T-helper 1 cell (primary cell): Measurements from ENCODE around the gene TNFRSF9.
"Not testable (repeated sequence)": the region's sequence is repeated elsewhere in the genome, so short reads cannot be mapped to it uniquely, and the experiment has no call there.

ENCODE experiments used
- DNase-seq, 5 donors: peaks; one replicate each; pipeline ENCODE4 v3.0.0-alpha.2; 2012 to 2020
- total RNA-seq, 4 donors: gene quantifications; one replicate each; lab custom pipeline; 2026; lab: John Stamatoyannopoulos, UW

TNFRSF9 gene
- 0.71 to 2.8 (median 1.6) reads per million in 4 donors for total RNA-seq

DNA sequence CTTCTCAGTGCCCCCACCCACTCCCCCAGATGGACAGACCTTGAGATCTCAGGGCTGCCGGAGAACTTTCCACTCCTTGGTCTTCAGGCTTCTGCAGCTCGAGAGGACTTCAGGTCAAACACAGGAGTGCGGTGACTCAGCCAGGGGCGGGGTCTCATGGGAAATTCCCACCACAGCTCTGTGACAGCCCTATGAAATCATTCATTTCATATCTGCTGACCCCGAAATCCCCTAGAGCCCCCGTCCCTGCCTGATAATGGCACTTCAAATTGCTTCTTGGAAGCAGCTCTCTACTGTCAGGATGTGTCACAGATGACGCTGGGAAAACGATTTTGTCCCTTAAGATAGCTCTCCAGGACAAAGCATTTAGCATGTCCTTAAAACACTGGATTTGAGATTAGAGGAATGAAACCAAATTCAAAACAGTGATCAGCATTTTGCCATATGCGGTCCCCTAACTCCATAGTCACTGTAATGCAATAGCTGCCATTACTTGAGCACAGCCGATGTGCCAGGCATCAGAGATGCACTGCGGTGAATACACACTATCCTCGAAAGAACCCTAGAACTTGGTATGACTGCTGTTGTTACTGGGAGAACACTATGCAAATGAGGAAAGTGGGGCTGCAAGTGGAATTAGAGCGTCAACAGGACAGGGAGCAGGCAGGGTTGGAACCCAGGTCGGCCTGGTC lies at the start of gene TNFRSF9:
Gene TNFRSF9 (minus strand): TSS at position 95 of the 692 bp plus-strand sequence. CDS start 845 bp downstream, outside the sequence.
- peak; percentile 26 to 51 (median 35) for DNase-seq

DNA sequence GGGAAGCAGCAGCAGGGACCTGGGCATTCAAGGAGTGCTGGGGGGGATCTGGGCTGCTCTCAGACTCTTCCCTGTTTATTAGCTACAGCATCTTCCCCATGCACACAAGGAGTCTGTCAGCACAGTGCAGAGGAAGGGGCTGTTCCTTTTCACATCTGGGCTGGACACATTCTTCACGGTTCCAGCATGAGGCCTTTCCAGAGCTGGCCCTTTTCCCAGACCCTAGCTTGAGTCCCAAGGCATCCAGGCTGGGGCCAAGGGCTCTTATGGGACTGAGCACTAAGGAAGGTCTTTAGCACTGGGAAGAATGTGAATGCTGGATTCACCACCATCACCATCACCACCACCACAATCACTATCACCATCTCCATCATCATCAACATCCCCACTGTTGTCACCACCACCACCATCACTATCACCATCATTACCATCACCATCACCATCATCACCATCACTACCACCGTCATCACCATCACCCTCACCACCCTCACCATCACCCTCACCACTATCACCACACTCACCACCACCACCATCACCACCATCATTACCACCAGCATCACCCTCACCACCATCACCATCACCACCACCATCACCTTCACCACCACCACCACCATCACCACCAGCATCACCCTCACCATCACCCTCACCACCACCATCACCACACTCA lies 49.3 kb upstream of the TNFRSF9 start:
- DNase-seq = no peak

GRCh38 chr1:7988576-7988975 lies 47.9 kb upstream of the TNFRSF9 start:
- no peak for DNase-seq

GRCh38 chr1:7987528-7987927 lies 46.9 kb upstream of the TNFRSF9 start:
- DNase-seq = no peak

DNA sequence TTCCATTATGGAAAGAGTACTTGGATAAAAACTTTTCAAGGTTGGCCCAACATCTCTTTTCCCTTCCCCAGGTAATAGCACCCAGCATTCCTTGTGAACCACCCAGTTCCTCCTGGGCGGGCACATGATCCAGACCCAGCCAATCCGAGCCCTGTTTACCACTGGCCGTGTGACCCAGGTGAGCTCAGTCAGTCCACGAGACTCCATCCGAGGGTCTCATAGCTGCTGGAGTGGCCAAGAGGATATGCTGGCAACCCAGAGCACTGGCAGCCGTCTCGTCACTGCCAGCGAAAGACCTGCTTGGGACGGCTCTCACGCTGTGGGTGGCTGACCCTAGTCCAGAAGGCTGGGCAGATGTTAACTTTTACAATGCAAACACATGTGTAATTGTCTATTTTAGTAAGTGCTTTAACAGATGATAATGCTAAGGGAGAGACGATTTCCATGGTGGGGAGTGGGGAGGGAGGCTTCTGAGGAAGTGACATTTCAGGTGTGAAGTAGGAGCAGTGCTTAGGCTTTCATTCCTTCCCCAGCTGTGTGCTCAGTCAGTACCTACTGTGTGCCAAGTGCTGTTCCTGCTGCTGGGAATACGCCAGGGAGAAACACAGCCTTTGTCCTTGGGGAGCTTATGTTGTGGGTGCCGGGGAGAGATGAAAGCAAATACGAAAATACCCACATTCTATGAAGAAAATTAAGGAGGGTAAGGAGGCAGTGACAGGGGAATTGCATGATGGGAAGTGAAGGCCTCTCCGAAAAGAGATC lies 45.4 kb upstream of the TNFRSF9 start:
- DNase-seq = no peak

DNA sequence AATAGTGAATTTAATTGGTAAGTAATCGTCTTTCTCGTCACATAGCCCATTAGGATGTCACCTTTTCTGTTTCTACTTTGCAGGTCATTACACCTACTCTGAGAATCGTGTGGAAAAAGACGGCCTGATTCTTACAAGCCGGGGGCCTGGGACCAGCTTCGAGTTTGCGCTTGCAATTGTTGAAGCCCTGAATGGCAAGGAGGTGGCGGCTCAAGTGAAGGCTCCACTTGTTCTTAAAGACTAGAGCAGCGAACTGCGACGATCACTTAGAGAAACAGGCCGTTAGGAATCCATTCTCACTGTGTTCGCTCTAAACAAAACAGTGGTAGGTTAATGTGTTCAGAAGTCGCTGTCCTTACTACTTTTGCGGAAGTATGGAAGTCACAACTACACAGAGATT lies 44.2 kb upstream of the TNFRSF9 start:
- no peak for DNase-seq

DNA sequence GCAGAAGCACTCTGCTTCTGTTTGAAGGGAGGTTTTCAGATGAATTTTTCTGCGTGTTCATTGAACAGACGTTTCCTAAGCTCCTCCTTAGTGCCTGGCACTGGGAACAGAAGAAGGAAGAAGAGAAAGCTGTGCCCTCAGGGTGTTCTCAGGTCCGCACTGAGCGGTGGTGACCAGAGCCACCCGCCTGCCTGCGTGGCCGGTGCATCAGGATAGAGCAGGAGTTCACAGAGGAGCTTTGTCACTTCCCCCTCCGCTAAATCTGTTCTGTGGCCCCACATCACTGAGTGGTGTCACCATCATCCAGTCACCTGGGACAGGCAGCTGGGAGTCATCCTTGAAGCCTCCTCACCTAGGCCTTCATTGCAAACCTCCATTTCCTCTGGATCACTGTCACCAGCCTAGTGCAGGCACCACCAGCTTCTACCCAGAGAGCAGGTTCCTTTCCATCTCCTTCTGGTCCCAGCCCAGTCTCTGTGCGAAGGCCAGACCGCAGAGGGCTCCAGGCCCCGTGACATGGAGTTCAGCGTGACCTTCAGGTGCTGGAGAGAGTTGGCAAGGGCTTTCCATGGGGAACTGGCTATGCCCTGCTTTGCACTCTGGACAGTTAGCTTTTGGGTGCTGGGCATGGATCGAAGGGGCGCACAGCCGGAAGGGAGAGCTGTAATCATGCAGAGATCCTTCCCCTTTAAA lies 42.6 kb upstream of the TNFRSF9 start:
- no peak for DNase-seq

GRCh38 chr1:7980984-7981383 lies 40.3 kb upstream of the TNFRSF9 start:
- DNase-seq = no peak

DNA sequence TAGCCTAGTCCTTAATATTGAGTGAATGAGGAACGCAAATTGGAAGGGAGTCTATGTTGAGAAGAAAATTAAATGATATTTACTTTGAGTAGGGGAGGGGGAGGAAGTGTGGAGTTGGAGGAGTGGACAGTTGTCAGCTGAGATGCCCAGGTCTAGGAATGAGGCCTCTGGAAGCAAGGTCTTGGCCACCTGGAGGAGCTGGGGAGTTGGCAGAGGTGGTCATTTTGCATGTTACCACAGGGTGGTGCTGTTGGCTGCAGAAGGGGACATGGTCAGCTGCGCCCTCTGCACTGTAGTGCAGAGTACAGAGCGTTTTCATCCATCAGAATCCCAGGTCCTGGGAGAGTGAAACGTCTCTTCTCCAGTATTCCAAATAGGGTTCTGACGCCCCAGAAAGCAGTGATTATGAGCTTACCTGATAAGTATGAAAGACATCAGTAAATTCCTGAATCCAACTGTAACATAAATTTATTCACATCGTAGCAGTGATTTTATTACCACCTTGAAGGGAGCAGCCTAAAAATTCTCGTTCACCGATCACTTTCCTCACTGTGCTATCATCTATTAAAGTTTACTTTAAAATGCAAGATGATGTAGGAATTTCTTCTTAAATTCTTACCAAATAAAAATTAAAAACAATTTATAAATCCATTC lies 34.7 kb upstream of the TNFRSF9 start:
- DNase-seq = peak in 1 of 5 donors; percentile 12

GRCh38 chr1:7973086-7973485 lies 32.4 kb upstream of the TNFRSF9 start:
- DNase-seq = no peak

- DNase-seq = no peak
Measured at GRCh38 chr1:7972285-7972684, 31.6 kb upstream of the TNFRSF9 start.

- no peak for DNase-seq
Measured at GRCh38 chr1:7971024-7971423, 30.4 kb upstream of the TNFRSF9 start.

GRCh38 chr1:7970246-7970645 lies 29.6 kb upstream of the TNFRSF9 start:
- DNase-seq = no peak

- DNase-seq = no peak
Measured at GRCh38 chr1:7967651-7968050, 27.0 kb upstream of the TNFRSF9 start.

DNA sequence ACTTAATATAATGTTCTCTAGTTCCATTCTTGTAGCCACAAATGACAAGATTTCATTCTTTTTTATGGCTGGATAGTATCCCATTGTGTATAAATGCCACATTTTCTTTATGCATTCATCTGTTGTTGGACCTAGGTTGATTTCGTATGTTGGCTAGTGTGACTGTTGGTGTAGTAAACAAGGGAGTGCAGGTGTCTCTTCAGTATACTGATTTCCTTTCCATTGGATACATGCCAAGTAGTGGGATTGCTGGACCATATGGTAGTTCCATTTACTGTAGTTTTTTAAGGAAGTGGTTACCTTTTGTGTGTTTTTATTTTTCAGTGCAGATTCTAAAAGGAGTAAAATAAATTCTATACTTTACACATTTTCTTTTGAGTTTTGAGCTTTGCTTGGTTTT lies 26.6 kb upstream of the TNFRSF9 start:
- no peak for DNase-seq

DNA sequence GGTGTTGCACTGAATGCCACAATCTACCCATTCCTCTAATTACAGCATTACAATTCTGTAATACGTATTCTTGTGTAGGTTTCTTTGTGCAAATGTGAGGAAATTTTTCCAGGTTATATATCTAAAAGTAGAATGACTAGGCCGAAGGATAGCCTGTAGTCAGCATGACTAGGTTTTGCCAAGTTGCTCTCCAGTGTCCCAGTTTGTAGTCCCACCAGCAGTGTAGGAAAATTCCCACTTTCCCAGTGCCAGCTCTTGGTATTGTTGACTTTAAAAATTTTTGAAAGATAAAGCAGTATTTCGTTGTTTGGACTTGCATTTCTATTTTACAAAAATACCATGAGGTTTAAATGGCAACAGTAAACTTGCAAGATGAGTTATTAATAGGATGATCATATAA lies 23.8 kb upstream of the TNFRSF9 start:
- no peak for DNase-seq

DNA sequence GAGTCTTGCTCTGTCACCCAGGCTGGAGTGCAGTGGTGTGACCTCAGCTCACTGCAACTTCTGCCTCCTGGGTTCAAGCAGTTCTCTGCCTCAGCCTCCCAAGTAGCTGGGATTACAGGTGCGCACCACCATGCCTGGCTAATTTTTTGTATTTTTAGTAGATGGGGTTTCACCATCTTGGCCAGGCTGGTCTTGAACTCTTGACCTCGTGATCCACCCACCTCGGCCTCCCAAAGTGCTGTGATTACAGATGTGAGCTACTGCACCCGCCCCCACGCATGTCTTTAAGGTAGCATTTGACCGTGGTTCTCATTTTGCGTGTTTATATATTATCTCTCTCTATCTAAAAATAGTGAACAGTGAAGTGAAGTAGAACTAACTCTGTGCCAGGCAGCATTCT lies 23.2 kb upstream of the TNFRSF9 start:
- DNase-seq = not testable (repeated sequence)

DNA sequence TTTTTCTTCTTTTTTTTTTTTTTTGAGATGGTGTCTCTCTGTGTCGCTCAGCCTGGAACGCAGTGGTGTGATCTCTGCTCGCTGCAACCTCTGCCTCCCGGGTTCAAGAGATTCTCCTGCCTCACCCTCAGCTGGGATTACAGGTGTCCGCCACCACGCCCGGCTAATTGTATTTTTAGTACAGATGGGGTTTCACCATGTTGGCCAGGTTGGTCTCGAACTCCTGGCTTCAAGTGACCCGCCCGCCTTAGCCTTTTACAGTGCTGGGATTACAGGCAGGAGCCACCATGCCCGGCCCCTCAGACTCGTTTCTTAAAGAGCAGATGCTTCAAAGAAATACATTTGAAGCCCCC lies 22.7 kb upstream of the TNFRSF9 start:
- not testable (repeated sequence) for DNase-seq

- DNase-seq = no peak
Measured at GRCh38 chr1:7962636-7963377, 22.2 kb upstream of the TNFRSF9 start.

DNA sequence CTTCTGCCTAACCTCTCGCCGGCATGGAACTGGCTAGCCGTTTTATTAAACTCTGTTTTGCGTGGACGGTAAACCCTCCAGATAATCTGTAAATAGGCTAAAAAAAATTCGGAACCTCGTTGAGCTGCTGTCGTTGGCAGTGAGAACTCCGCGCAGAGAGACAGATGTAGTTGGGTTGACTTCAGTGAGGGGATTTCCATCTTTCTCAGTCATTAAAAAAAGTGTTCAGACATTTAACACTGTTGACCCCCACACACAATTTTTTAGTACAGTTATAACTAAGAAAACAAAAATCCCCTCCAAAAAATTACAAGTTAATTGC lies 21.3 kb upstream of the TNFRSF9 start:
- peak in 2 of 5 donors; percentile 21 to 31 for DNase-seq

GRCh38 chr1:7961216-7962013 lies 20.8 kb upstream of the TNFRSF9 start, which contains the start of gene PARK7:
Gene PARK7 (plus strand): TSS chr1:7961711. CDS start chr1:7962786, 1,075 bp downstream.
- peak; percentile 99 to 100 (median 99) for DNase-seq
